ENCODE results near the gene TMEM182. TPM values are rescaled to one million over a fixed set of nuclear protein-coding genes. Genes with fewer than 3 reads are reported as not detected.

TMEM182 gene
- polyA plus RNA-seq, 3 donors from 2014 or later: 6.2 to 6.5 (median 6.2) TPM

DNA sequence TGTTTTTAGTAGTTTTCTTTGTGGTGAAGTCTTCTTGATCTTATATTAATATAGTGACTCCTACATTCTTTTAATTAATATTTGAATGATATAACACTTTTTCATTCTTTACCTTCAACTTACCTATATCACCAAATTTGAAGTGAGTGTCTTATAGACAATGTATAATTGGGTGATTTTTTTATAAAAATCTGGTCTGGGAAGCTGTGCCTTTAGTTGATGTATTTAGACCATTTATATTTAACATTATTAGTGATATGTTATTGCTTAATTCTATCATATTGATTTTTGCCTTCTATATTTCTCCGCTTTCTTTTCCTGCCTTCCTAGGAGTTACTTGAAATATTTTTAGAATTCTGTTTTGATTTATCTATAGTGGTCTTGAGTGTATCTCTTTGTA lies 16.4 kb downstream of the TMEM182 start:
- H3K9me3 Mint-ChIP-seq: peaks cover 0 to 3% (median 0%) of the 10 kb centered on the region in 6 donors
- no peak overlapping the region for H3K4me3 Mint-ChIP-seq
- H3K27me3 Mint-ChIP-seq (ENCODE audit: low read depth in 3 of 3): peaks cover 0 to 5% (median 3%) of the 10 kb centered on the region in 3 donors
- H3K36me3 Mint-ChIP-seq: peaks cover 0 to 12% (median 4%) of the 10 kb centered on the region in 3 donors
- H3K27ac Mint-ChIP-seq: no peak overlapping the region
- peaks cover 12 to 15% of the 10 kb centered on the region in 2 donors for H3K4me1 Mint-ChIP-seq
- no peak for DNase-seq

DNA sequence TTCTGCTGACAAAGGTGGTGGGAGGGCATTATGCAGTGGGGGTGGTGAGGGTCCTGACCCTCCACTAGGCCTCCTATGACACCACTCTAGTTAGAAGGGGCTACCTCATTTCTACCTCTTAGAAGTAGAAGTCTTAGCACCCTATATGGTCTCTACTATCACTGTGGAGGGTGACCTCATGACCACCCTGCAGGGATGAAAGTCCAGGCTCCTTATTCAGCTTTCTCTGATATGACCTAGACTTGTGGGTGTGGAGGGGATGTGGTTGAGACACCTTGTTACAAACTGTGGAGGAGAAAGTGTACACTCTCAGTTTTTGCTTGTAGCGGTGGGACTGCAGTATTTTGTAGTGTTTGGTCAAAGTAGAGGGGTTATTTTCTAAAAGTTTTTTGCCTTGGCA lies 18.6 kb downstream of the TMEM182 start:
- peaks cover 12 to 15% of the 10 kb centered on the region in 2 donors for H3K4me1 Mint-ChIP-seq
- peak; percentile 9 to 24 (median 17) for DNase-seq
- H3K27me3 Mint-ChIP-seq (ENCODE audit: low read depth in 3 of 3): peaks cover 0 to 3% (median 3%) of the 10 kb centered on the region in 3 donors
- peak overlapping the region in 1 of 5 donors; percentile 19 for H3K4me3 Mint-ChIP-seq
- H3K36me3 Mint-ChIP-seq: peaks cover 6 to 10% (median 9%) of the 10 kb centered on the region in 3 donors
- peaks cover 0 to 3% (median 0%) of the 10 kb centered on the region in 6 donors for H3K9me3 Mint-ChIP-seq
- peak overlapping the region in 1 of 6 donors; percentile 18 for H3K27ac Mint-ChIP-seq

DNA sequence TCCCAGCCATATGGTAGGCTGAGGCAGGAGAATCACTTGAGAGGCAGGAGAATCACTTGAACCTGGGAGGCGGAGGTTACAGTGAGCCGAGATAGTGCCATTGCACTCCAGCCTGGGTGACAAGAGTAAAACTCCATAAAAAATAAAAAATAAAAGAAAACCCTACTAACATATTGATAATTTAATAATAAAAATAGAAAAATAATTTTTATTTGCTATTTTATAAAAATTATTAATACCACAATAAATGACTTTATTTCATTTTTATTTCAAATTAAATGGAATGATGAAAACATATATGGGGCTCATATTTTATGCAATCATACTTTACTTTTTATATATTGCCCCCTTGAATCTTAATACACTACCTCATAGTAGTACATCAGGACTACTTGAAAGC lies 20.4 kb downstream of the TMEM182 start:
- Mint-ChIP-seq H3K27me3 (ENCODE audit: low read depth in 3 of 3) (peaks cover 0 to 3% (median 3%) of the 10 kb centered on the region in 3 donors), H3K36me3 (peaks cover 11 to 16% (median 16%) of the 10 kb centered on the region in 3 donors), H3K27ac (no peak overlapping the region), H3K9me3 (peaks cover 0 to 3% (median 0%) of the 10 kb centered on the region in 6 donors), H3K4me1 (peaks cover 12 to 15% of the 10 kb centered on the region in 2 donors), H3K4me3 (no peak overlapping the region)
- DNase-seq: no peak

DNA sequence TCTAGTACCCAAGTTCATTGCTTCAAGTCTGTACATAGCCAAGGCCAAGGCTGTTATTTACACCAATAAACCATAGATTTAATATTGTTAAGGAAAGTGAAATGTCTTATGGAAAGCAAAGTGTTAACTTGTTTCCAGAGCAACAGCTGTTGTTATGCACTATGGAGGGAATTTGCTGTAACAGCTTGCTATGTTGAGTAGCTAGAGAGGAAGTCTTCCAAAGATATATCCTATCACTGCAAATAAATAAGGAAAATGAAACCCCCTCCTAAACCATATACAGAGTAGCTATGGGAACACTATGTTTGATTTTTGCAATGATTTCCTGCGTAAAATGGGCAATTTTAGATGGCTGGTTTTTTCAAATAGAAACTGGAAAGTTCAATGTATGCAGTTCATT lies 21.1 kb downstream of the TMEM182 start:
- no peak overlapping the region for H3K4me3 Mint-ChIP-seq
- H3K27ac Mint-ChIP-seq: no peak overlapping the region
- peaks cover 13 to 22% (median 21%) of the 10 kb centered on the region in 3 donors for H3K36me3 Mint-ChIP-seq
- DNase-seq: no peak
- peaks cover 0 to 3% (median 0%) of the 10 kb centered on the region in 6 donors for H3K9me3 Mint-ChIP-seq
- H3K27me3 Mint-ChIP-seq (ENCODE audit: low read depth in 3 of 3): peaks cover 0 to 3% (median 2%) of the 10 kb centered on the region in 3 donors
- peaks cover 12 to 15% of the 10 kb centered on the region in 2 donors for H3K4me1 Mint-ChIP-seq

DNA sequence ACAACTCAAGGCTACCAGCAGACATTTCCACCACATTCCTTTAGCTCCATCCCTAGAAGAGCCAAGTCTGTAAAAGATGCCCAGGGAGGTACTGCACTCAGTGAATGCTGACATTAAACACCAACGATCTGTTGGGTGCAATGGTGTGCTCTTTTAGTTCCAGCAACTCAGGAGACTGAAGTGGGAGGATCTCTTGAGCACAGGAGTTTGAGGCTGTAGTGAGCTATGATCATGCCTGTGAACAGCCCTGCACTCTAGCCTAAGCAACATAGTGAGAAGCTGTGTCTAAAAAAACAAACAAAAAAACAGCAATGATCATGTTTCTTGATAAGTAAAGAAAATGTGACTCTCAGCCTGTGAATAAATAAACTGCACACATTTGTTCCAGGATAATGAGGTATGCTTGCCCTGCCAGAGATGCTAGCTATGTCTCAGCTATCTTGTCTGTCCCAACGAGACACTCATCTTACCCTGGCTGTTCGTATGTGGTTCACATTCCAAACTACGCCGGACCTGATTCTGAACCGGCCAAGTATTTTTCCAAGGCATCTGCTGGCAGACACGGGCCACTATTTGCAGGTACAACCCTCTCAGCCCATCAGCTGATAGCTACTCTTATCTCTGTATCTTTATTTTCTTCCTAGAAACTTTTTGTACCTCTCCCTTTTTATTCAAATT lies 21.8 kb downstream of the TMEM182 start:
- Mint-ChIP-seq H3K27me3 (ENCODE audit: low read depth in 3 of 3) (peaks cover 0 to 3% (median 0%) of the 10 kb centered on the region in 3 donors), H3K4me3 (no peak overlapping the region)

DNA sequence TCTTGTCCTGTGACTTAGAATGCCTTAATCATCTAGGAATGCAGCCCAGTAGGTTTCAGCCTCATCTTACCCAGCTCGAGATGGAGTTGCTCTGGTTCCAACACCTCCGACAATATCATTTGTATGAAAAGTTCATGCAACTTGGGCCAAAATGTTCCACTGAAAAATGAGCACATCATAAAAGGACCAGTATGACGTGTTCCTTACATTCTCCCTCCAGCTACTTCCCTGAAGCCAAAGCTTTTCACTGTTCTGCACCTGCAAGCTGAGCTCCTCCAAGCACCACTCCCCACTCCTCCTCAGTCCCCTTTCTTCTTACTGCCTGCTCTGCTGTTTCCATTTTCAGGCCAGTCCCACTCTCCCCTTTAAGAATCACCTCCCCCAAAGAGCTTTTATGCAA lies 23.1 kb downstream of the TMEM182 start:
- peaks cover 13 to 22% (median 21%) of the 10 kb centered on the region in 3 donors for H3K36me3 Mint-ChIP-seq
- H3K27me3 Mint-ChIP-seq (ENCODE audit: low read depth in 3 of 3): peaks cover 0 to 3% (median 0%) of the 10 kb centered on the region in 3 donors
- peaks cover 0 to 3% (median 0%) of the 10 kb centered on the region in 6 donors for H3K9me3 Mint-ChIP-seq
- H3K4me3 Mint-ChIP-seq: no peak overlapping the region
- H3K4me1 Mint-ChIP-seq: peaks cover 12 to 15% of the 10 kb centered on the region in 2 donors
- DNase-seq: no peak
- H3K27ac Mint-ChIP-seq: no peak overlapping the region

More for the DNA sequence above, 21.8 kb downstream of the TMEM182 start:
- Mint-ChIP-seq H3K36me3 (peaks cover 13 to 22% (median 21%) of the 10 kb centered on the region in 3 donors), H3K27ac (no peak overlapping the region), H3K9me3 (peaks cover 0 to 3% (median 0%) of the 10 kb centered on the region in 6 donors), H3K4me1 (peaks cover 12 to 15% of the 10 kb centered on the region in 2 donors)
- DNase-seq: no peak

DNA sequence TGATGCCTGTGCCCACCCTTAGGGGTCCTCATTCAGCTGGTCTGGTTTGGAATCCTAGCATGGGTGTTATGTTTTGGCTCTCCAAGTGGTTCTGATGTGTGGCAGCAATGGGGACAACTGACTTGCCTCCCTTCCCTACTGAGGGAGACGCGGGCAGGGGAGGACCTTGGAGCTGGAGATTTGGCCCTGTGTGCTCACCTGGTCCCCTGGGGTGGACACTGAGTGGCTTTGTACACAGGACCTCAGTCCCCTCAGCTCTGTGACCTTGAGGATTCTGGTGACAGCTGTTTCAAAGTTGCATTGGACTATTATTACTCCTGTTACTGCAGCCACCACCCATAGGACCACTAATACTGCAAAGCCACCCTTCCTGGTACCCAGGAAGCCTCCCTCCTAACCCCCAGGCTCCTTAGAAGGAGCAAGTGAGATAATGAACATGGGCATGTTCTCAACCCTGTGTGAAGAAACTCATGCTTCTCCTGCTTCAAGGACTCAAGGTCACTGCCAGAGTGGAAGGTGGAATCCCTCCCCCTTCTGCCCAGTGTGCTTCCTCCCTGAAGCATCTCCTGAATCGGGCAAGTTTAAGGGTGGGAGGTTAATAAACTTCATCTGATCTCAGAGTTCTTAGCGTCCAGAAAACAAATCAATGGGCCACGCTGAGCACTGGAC lies 26.5 kb downstream of the TMEM182 start:
- DNase-seq: no peak
- H3K27ac Mint-ChIP-seq: no peak overlapping the region
- no peaks in the 10 kb centered on the region for H3K4me1 Mint-ChIP-seq
- no peaks in the 10 kb centered on the region for H3K9me3 Mint-ChIP-seq
- peaks cover 13 to 17% (median 17%) of the 10 kb centered on the region in 3 donors for H3K36me3 Mint-ChIP-seq
- no peak overlapping the region for H3K4me3 Mint-ChIP-seq
- H3K27me3 Mint-ChIP-seq (ENCODE audit: low read depth in 3 of 3): no peaks in the 10 kb centered on the region

DNA sequence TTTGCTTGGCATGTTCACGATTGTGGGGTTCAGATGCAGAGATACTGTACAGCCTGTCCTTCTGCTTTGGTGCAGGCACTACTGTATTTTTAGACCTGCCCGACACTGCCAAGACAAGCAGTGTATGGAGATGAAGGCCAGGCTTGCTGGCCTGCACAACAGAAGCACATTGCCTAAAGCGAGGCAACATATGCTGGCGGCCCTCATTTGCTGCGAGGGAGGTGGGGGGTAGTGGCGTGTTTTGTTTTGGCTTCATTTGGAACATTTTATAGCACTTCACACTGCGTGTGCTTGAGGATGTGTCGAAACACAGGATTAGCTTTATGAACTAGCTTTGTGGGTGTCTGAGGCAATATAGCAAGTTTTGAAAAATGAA lies 27.0 kb downstream of the TMEM182 start:
- Mint-ChIP-seq H3K4me3 (no peak overlapping the region), H3K4me1 (no peaks in the 10 kb centered on the region), H3K27ac (no peak overlapping the region), H3K9me3 (no peaks in the 10 kb centered on the region), H3K27me3 (ENCODE audit: low read depth in 3 of 3) (no peaks in the 10 kb centered on the region), H3K36me3 (peaks cover 13 to 17% (median 17%) of the 10 kb centered on the region in 3 donors)
- no peak for DNase-seq

DNA sequence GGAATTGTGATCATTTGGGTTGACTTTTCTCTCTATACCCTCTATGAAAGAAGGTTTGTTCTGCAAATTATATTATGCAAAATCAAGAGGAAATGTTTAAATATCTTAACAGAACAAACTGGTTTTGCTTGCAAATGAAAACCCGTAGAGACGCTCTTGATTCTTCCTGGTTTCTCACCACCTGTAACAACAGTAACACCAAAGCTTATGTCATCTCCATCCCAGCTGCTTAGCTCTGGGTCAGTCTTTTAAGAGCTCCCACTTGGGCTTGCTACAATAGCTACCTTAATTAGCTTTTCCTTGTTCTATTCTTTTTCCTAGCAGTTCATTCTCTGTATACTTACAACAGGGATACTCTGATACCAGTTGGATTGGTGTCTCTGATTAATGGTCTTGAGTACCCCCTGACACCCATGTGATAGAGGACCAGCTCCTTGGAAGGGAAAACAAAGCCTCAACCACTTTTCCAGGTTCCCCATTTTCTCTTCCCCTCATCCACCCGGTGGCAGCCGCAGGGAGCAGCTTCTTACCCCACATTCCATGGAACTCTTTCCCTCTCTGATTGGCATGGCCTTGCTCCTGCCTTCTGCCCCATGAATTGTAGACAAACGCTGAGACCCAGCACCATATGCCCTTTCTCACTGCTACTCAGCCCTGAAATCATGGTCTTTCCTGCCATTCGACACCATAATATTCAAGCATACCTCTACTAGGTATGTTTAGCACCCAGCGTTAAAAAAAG lies 27.7 kb downstream of the TMEM182 start:
- peaks cover 2 to 5% of the 10 kb centered on the region in 2 donors for H3K4me1 Mint-ChIP-seq
- peaks cover 13 to 17% (median 17%) of the 10 kb centered on the region in 3 donors for H3K36me3 Mint-ChIP-seq
- no peak for DNase-seq
- H3K27ac Mint-ChIP-seq: no peak overlapping the region
- no peaks in the 10 kb centered on the region for H3K27me3 Mint-ChIP-seq (ENCODE audit: low read depth in 3 of 3)
- no peak overlapping the region for H3K4me3 Mint-ChIP-seq
- no peaks in the 10 kb centered on the region for H3K9me3 Mint-ChIP-seq

DNA sequence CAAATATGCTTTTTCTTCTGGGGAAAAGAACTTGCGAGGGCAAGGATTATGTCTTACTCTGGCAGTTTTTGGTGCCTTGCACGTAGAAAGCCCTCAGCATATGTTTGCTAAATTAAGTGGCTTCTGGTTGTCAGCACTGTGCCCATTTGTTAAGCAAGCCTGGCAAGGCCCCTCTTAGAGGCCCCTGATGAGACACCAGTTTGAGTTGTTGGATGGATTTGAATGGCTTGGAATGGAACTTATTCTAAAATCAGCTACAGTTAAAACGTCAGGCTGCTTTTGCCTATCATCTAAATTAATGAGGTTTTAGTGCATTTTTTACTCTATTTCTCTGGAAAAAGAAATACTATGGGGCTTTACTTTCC lies 28.2 kb downstream of the TMEM182 start:
- no peak for DNase-seq
- peaks cover 2 to 7% of the 10 kb centered on the region in 2 donors for H3K4me1 Mint-ChIP-seq
- H3K27me3 Mint-ChIP-seq (ENCODE audit: low read depth in 3 of 3): no peaks in the 10 kb centered on the region
- no peaks in the 10 kb centered on the region for H3K9me3 Mint-ChIP-seq
- H3K27ac Mint-ChIP-seq: no peak overlapping the region
- H3K36me3 Mint-ChIP-seq: peaks cover 11 to 15% (median 14%) of the 10 kb centered on the region in 3 donors
- H3K4me3 Mint-ChIP-seq: no peak overlapping the region

DNA sequence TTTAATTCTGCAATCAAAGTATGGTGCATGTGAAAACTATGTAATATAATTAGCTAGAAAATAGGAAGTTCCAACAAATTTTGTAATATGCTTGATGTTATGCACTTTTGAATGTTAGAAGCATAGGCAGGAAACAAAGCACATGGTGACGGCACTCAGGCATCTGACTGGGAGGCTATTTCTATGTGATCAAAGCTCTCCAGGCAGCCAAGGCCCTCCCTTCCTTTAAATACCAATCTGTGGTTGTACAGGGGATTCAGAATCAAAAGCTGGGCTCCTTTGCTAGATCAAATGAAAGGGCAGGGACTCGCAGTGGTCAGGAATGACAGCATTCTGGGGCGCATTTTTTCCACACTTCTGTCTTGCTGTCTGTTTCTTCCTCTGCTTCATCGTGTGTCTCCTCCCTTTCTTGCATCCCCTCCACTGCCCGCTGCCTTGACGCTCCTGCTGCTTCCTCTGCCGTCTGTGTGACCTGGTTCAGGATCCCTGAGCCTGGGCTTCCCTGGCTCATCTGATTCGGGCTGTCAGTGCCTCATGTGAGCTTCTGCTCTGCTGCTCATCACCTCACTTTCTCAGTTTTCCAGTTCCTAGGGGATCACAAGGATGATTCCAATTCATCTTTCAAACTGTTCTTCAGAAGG lies 30.9 kb downstream of the TMEM182 start:
- Mint-ChIP-seq H3K4me1 (peaks cover 2 to 7% of the 10 kb centered on the region in 2 donors), H3K4me3 (no peak overlapping the region), H3K27me3 (ENCODE audit: low read depth in 3 of 3) (peaks cover 0 to 2% (median 0%) of the 10 kb centered on the region in 3 donors), H3K9me3 (peaks cover 0 to 1% (median 0%) of the 10 kb centered on the region in 6 donors), H3K27ac (peak overlapping the region in 1 of 6 donors; percentile 26), H3K36me3 (peaks cover 0 to under 1% (median under 1%) of the 10 kb centered on the region in 3 donors)
- DNase-seq: no peak

DNA sequence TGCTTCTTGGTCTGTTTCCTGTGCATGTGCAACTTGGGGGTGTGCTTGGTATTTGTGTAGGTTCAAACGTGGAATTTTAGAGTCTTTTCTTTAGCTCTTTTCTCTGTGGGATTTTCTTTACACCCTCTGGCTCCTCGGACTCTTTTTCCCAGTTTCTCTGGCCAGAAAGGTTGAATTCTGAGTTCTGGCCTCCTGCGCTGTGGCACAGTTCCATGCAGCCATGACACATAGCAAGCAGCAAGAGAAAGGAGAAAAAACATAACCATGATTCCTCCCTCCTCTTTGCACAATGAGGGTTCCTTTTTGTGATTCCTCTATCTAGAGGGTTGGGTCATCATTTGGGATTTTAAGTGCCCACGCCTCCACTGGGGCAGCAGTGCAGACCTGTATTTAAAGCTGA lies 33.8 kb downstream of the TMEM182 start:
- Mint-ChIP-seq H3K36me3 (peaks cover 23 to 26% (median 25%) of the 10 kb centered on the region in 3 donors), H3K4me3 (no peak overlapping the region), H3K27ac (no peak overlapping the region), H3K9me3 (peaks cover 15 to 20% (median 18%) of the 10 kb centered on the region in 6 donors), H3K27me3 (ENCODE audit: low read depth in 3 of 3) (peaks cover 0 to 5% (median 0%) of the 10 kb centered on the region in 3 donors), H3K4me1 (peaks cover 2 to 7% of the 10 kb centered on the region in 2 donors)
- no peak for DNase-seq

DNA sequence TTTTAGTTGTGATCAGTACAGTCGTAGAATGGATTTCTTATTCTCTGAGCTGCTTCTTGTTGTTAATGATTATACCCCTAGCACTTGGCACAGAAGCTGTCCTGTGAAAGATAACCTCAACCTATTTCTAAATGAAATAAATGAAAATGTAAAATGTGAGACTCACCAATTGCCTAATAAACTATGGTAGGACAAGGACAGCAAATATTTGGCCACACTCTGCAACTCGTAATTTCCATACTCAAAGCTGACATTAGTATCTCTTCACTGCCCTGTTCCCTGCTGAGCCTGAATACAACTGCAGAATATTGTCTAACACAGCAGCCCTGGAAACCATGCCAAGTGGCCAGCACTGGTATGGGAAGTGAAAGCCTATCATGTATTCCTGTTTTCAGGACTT lies 34.5 kb downstream of the TMEM182 start:
- Mint-ChIP-seq H3K36me3 (peaks cover 30 to 33% (median 32%) of the 10 kb centered on the region in 3 donors), H3K27ac (no peak overlapping the region), H3K9me3 (peaks cover 21 to 26% (median 25%) of the 10 kb centered on the region in 6 donors), H3K4me3 (no peak overlapping the region), H3K4me1 (peaks cover 2 to 7% of the 10 kb centered on the region in 2 donors), H3K27me3 (ENCODE audit: low read depth in 3 of 3) (peaks cover 0 to 5% (median 0%) of the 10 kb centered on the region in 3 donors)
- no peak for DNase-seq
